NB4 (cell line): ENCODE data around the gene EHMT2.

Experiments used
- DNase-seq: peaks from one replicate; pipeline ENCODE4 v3.0.0; 2010; ENCODE audit warnings: low read depth
- H3K4me3 ChIP-seq: one replicate; pipeline ENCODE4 v1.5.1; 2011; ENCODE audit warnings: mild to moderate bottlenecking, low read depth, low read length, moderate library complexity
- MAX ChIP-seq: IDR thresholded peaks from 2 replicates; pipeline ENCODE4 v1.6.1; 2011; ENCODE audit warnings: low read depth, low read length
- MYC ChIP-seq: IDR thresholded peaks from 2 replicates; pipeline ENCODE4 v1.6.1; 2011; ENCODE audit warnings: low read depth, low read length
- POLR2A ChIP-seq: IDR thresholded peaks from 2 replicates; pipeline ENCODE4 v1.6.1; 2011; ENCODE audit warnings: mild to moderate bottlenecking; ENCODE audit not compliant: insufficient read length; ENCODE audit errors: extremely low read depth
- TF ChIP-seq, protein P1 (sequence below): IDR thresholded peaks from one replicate; pipeline ENCODE4 v1.5.1; 2012; ENCODE audit warnings: low read depth, low read length

Gene EHMT2

DNA sequence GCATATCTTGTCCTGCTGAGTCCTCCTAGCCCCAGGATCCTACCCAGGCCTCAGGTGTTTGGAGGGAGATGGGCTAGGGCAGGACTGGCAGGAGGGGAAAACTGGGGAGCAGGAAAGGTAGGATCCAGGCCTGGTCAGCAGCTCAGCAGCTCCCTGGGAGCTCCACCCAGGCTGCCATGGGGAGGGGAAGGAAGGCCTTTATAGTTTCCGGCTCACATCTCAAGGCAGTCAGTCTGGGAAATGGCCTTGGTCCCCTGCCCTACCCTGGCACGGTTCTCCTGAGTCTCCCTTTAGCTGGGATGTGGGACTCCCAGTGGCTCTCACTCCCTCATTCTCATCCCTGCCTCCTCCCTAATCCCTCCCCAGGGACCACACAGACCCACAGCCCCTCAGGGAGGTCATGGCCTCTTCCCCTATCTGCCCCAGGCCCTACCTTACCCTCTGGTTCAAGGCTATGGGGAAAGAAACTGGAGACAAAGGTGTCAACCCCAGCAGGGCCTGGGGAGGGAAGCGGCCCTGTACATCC, 20.3 kb downstream of the EHMT2 start:
- no peak overlapping the region for H3K4me3 ChIP-seq
- TF ChIP-seq MAX, result no peak
- no peak for TF ChIP-seq MYC
- TF ChIP-seq, protein P1, sequence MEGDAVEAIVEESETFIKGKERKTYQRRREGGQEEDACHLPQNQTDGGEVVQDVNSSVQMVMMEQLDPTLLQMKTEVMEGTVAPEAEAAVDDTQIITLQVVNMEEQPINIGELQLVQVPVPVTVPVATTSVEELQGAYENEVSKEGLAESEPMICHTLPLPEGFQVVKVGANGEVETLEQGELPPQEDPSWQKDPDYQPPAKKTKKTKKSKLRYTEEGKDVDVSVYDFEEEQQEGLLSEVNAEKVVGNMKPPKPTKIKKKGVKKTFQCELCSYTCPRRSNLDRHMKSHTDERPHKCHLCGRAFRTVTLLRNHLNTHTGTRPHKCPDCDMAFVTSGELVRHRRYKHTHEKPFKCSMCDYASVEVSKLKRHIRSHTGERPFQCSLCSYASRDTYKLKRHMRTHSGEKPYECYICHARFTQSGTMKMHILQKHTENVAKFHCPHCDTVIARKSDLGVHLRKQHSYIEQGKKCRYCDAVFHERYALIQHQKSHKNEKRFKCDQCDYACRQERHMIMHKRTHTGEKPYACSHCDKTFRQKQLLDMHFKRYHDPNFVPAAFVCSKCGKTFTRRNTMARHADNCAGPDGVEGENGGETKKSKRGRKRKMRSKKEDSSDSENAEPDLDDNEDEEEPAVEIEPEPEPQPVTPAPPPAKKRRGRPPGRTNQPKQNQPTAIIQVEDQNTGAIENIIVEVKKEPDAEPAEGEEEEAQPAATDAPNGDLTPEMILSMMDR, result no peak
- TF ChIP-seq POLR2A, result no peak
- no peak for DNase-seq

DNA sequence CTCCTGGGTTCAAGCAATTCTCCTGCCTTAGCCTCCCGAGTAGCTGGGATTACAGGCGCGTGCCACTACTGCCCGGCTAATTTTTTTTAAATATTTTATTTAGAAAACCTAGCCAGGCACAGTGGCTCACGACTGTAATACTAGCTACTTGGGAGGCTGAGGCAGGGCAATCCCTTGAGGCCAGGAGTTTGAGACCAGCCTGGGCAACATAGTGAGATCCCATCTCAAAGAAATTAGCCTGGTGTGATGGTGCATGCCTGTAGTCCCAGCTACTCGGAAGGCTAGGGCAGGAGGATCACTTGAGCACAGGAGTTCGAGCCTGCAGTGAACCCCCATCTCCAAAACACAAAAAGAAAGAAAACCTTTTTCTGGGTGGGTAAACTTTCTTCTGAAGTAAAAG, 21.1 kb downstream of the EHMT2 start:
- TF ChIP-seq, protein P1, result no peak
- TF ChIP-seq MYC, result no peak
- no peak for TF ChIP-seq MAX
- no peak for TF ChIP-seq POLR2A
- DNase-seq, result no peak
- H3K4me3 ChIP-seq, result no peak overlapping the region

DNA sequence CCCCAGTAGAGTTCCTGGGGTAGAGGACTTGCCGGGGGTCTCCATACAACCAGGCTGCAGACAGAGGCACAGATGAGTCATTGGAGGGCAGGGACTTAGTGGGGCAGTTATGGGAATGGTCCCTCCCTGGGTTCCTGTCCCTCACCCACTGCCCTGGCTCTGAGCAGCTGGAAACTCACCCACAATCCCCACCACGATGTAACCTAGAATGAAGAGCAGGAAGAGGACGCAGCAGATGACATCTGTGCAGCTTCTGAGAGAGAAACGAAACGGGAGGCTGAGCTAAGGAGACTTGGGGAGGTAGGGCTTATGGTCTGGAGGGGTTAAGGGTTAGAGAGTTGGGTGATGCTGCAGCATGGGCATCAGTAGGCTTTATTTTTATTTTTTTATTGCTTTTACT, 21.6 kb downstream of the EHMT2 start:
- DNase-seq, result no peak
- H3K4me3 ChIP-seq, result no peak overlapping the region
- TF ChIP-seq MYC, result no peak
- TF ChIP-seq, protein P1, result no peak
- TF ChIP-seq MAX, result no peak

GRCh38 chr6:31874836-31875572, 22.5 kb downstream of the EHMT2 start:
- H3K4me3 ChIP-seq, result no peak overlapping the region
- no peak for DNase-seq
- TF ChIP-seq POLR2A, result no peak

DNA sequence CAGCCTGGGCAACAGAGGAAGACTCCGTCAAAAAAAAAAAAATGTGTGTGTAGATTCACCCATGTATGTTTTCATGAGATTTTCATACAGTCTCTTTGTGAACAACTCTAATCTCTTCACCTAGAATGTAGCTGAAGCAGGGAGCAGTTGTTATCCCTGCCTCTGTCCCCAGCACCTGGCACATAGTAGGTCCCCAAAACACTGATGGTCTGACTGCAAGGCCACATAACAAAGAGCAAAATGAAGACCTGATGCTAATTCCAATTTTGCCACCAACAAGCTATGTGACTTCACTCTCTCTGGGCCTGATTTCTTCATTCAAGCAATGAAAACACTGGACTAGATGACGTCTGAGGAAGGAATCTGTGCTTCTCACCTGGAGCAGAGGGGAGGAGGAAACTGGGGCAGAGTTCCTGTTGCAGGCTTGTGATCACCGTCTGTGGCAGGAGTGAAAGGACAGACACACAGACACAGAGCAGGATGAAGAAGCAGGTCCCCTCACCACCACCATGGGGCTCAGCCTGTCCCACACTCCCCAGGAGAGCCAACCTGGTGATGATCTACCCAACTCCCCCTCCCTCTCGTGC, 23.3 kb downstream of the EHMT2 start:
- DNase-seq, result no peak
- TF ChIP-seq MYC, result no peak
- TF ChIP-seq MAX, result no peak
- TF ChIP-seq POLR2A, result no peak
- TF ChIP-seq, protein P1, result no peak
- no peak overlapping the region for H3K4me3 ChIP-seq

DNA sequence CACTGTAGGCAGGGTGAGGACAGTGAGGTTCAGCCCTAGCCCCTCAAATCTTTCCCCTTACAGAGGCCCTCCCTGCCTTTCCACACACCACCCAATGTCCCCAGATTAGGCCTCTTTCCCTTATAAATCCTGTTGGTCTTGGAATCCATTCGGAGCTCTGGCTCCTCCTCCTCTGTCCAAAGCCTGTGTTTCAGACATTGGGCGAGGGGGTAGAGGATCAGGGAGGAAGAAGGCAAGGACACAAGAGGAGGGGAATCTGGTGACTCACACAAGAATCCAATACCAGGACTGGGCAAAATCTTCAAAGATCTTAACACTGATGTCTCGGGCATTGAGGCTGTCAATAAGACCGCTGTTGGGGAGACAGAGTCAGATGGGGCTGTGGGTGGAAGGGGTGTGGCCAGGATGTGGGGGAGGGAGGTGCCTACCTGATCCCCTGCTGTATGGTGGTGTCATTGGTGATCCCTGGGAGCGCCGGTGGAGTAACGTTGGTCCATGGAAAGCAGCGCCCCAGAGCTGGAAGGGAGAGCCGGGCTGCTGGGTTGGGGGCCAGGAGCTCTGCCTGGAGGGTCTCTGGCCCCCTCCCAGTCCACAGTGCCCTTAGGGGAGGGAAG, 26.3 kb downstream of the EHMT2 start:
- DNase-seq, result no peak
- TF ChIP-seq MYC, result no peak
- TF ChIP-seq, protein P1, result no peak
- no peak for TF ChIP-seq MAX
- no peak for TF ChIP-seq POLR2A
- no peak overlapping the region for H3K4me3 ChIP-seq
